ENCODE data around the gene NCMAP. TPM values are rescaled to one million over a fixed set of nuclear protein-coding genes. Genes with fewer than 3 reads are reported as not detected.
A peak's percentile ranks its signal among the peaks of the same experiment; 100 is the strongest.

NCMAP gene
- total RNA-seq, 2 experiments from 2014 or later: 0.99 to 1.1 TPM

DNA sequence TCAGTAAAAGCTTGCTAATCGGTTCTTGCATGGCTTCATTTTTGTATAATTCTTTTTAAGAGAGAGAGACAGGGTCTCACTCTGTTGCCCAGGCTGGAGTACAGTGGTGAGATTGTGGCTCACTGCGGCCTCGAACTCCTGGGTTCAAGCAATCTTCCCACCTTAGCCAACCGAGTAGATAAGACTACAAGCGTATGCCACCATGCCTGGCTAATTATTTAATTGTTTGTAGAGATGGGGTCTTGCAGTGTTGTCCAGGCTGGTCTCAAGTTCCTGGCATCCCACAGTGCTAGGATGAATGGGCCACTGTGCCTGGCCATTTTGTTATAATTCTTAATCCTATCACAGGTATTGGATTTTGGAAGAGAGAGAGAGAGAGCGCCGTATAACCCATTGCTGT is 29.8 kb upstream of the NCMAP start:
- no peak for TF ChIP-seq EZH2phosphoT487 (IDR thresholded peaks at IDR 0.05; ENCODE audit: borderline replicate concordance, low read depth, low read length)
- TF ChIP-seq, protein P1, sequence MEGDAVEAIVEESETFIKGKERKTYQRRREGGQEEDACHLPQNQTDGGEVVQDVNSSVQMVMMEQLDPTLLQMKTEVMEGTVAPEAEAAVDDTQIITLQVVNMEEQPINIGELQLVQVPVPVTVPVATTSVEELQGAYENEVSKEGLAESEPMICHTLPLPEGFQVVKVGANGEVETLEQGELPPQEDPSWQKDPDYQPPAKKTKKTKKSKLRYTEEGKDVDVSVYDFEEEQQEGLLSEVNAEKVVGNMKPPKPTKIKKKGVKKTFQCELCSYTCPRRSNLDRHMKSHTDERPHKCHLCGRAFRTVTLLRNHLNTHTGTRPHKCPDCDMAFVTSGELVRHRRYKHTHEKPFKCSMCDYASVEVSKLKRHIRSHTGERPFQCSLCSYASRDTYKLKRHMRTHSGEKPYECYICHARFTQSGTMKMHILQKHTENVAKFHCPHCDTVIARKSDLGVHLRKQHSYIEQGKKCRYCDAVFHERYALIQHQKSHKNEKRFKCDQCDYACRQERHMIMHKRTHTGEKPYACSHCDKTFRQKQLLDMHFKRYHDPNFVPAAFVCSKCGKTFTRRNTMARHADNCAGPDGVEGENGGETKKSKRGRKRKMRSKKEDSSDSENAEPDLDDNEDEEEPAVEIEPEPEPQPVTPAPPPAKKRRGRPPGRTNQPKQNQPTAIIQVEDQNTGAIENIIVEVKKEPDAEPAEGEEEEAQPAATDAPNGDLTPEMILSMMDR (conservative IDR thresholded peaks at IDR 0.05; ENCODE audit: low read length): no peak
- peak overlapping the region; percentile 69 for H3K27ac ChIP-seq (ENCODE audit: low read depth, low read length, poor library complexity, severe bottlenecking)
- DNase-seq (ENCODE audit: low spot score): no peak
- POLR2A ChIA-PET: interaction anchor here (0.6 to 3.4 kb wide), 10 partner anchors 8 to 733 kb away, joined by 3 to 21 read pairs (median 6); partner anchors contain the start of gene RCAN3
- H3K9me3 ChIP-seq (ENCODE audit: low read length): 0 out of 2 replicates have a peak, but pooled peaks cover 4% of the 10 kb centered on the region
- CTCF ChIA-PET (ENCODE audit: unreplicated experiment): interaction anchor here (1.2 to 1.3 kb wide), 2 partner anchors 10 to 110 kb away, joined by 3 to 4 read pairs; partner anchors contain the start of gene NIPAL3
- H3K79me2 ChIP-seq (ENCODE audit: insufficient read depth, low read depth, low read length): peaks cover 15% of the 10 kb centered on the region; the same call in 1 of the 2 replicates
- intact Hi-C loops (cut with micrococcal nuclease; ENCODE audit: unreplicated experiment): loop anchor here (10.0 kb wide), 1 partner anchor 1001 kb away; no protein-coding TSS in a partner anchor
- peak overlapping the region; percentile 74 for H3K4me2 ChIP-seq (ENCODE audit: low read length)
- H3K9me2 ChIP-seq (ENCODE audit: insufficient read depth, low read length): no peaks in the 10 kb centered on the region
- H3K36me3 ChIP-seq (ENCODE audit: insufficient read depth, low read length): peaks cover 32% of the 10 kb centered on the region
- H3K4me3 ChIP-seq (ENCODE audit: low read depth, low read length, poor library complexity, severe bottlenecking): peak overlapping the region; percentile 44
- no peak overlapping the region; the same call in 1 of the 2 replicates for H2AFZ ChIP-seq (ENCODE audit: low read length)
- H3K4me1 ChIP-seq (ENCODE audit: insufficient read depth, low read length, poor library complexity, severe bottlenecking): peaks cover 72% of the 10 kb centered on the region
- H4K20me1 ChIP-seq (ENCODE audit: insufficient read depth, low read length): no peaks in the 10 kb centered on the region
- no TSS peak for BruUV-seq (replicated peaks)

DNA sequence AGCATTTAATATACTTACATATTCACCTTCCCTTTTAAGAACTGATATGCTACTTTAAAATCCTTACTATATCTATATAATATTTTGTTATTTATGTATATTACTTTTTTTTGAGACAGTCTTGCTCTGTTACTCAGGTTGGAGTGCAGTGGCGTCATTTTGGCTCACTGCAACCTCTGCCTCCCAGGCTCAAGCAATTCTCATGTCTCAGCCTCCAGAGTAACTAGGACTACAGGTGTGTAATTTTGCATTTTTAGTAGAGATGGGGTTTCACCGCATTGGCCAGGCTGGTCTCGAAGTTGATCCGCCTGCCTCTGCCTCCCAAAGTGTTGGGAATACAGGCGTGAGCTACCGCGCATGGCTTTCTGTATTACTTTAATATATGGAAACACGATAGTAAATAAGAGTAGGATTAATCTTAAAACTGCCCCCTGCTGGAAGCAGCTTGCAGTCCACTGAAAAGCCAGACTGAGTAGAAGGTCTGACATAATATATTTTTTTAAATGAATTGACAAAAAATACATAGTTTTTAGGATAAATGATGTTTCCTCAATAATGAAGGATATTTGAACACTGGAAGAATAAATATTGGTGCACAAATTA is 28.8 kb upstream of the NCMAP start:
- intact Hi-C loops (cut with micrococcal nuclease; ENCODE audit: unreplicated experiment): loop anchor here (1.0 to 10.0 kb wide), 2 partner anchors 112 to 1002 kb away; partner anchors contain the start of gene NIPAL3

More for the DNA sequence above, 28.8 kb upstream of the NCMAP start:
- H3K36me3 ChIP-seq (ENCODE audit: insufficient read depth, low read length): peaks cover 36% of the 10 kb centered on the region
- no peak for TF ChIP-seq EZH2phosphoT487 (IDR thresholded peaks at IDR 0.05; ENCODE audit: borderline replicate concordance, low read depth, low read length)
- TF ChIP-seq, protein P1 (conservative IDR thresholded peaks at IDR 0.05; ENCODE audit: low read length): peak; percentile 93
- ChIA-PET POLR2A (interaction anchor here (0.7 to 3.4 kb wide), 6 partner anchors 9 to 84 kb away, joined by 3 to 21 read pairs (median 6); partner anchors contain the start of gene RCAN3), CTCF (ENCODE audit: unreplicated experiment) (interaction anchor here (1.2 kb wide), 1 partner anchor 111 kb away, joined by 3 read pairs; the partner anchor contains the start of gene NIPAL3)
- BruUV-seq (replicated peaks): no TSS peak
- 0 out of 2 replicates have a peak, but pooled peaks cover 4% of the 10 kb centered on the region for H3K9me3 ChIP-seq (ENCODE audit: low read length)
- no peak overlapping the region for H3K4me2 ChIP-seq (ENCODE audit: low read length)
- H3K27ac ChIP-seq (ENCODE audit: low read depth, low read length, poor library complexity, severe bottlenecking): no peak overlapping the region
- peak; percentile 57 for DNase-seq (ENCODE audit: low spot score)
- H3K4me3 ChIP-seq (ENCODE audit: low read depth, low read length, poor library complexity, severe bottlenecking): no peak overlapping the region
- H3K9me2 ChIP-seq (ENCODE audit: insufficient read depth, low read length): no peaks in the 10 kb centered on the region
- H2AFZ ChIP-seq (ENCODE audit: low read length): no peak overlapping the region
- no peaks in the 10 kb centered on the region for H4K20me1 ChIP-seq (ENCODE audit: insufficient read depth, low read length)
- H3K79me2 ChIP-seq (ENCODE audit: insufficient read depth, low read depth, low read length): peaks cover 13% of the 10 kb centered on the region; the same call in 1 of the 2 replicates
- peaks cover 62% of the 10 kb centered on the region for H3K4me1 ChIP-seq (ENCODE audit: insufficient read depth, low read length, poor library complexity, severe bottlenecking)

All from OCI-LY7 (cell line).